Heart right ventricle (tissue), 16 donors: ENCODE results near the gene PTPRJ. TPM values are rescaled to one million over a fixed set of nuclear protein-coding genes. Genes with fewer than 3 reads are reported as not detected.

Experiments used
- ATAC-seq, 8 donors: fragments of 200-7000 bp; cut with Tn5 transposase; one replicate each; pipeline ENCODE4 v1.9.1; 2020; ENCODE audit warnings: mild to moderate bottlenecking in 8 of 8, moderate library complexity in 8 of 8, moderate number of reproducible peaks in 1 of 8
- DNase-seq, 2 donors: peaks; one replicate each; pipeline ENCODE4 v3.0.0-alpha.2; 2020
- H3K27ac ChIP-seq, 10 donors: fragments of 200-600 bp; sonication (generic) in 2 of 10; one replicate each; pipeline versions ENCODE4 v1.5.0 to v1.8.0; 2020 to 2022; ENCODE audit warnings: mild to moderate bottlenecking in 3 of 10
- H3K27me3 ChIP-seq, 7 donors: fragments of 200-600 bp; one replicate each; pipeline ENCODE4 v1.8.0; 2021 to 2022; ENCODE audit warnings: mild to moderate bottlenecking in 2 of 7
- H3K36me3 ChIP-seq, 9 donors: fragments of 200-600 bp; sonication (generic) in 1 of 9; one replicate each; pipeline versions ENCODE4 v1.5.0 to v1.8.0; 2020 to 2022; ENCODE audit warnings: mild to moderate bottlenecking in 2 of 9
- H3K4me1 ChIP-seq, 9 donors: fragments of 200-600 bp; sonication (generic) in 1 of 9; one replicate each; pipeline versions ENCODE4 v1.5.0 to v1.8.0; 2020 to 2022; ENCODE audit warnings: mild to moderate bottlenecking in 4 of 9
- H3K4me3 ChIP-seq, 10 donors: fragments of 200-600 bp; sonication (generic) in 2 of 10; one replicate each; pipeline versions ENCODE4 v1.5.0 to v1.8.0; 2020 to 2022; ENCODE audit warnings: mild to moderate bottlenecking in 7 of 10, moderate library complexity in 2 of 10
- H3K9me3 ChIP-seq, 11 donors: fragments of 200-600 bp in 10 of 11; sonication (generic) in 2 of 11; one replicate each; pipeline versions ENCODE4 v1.5.0 to v1.8.0; 2013 to 2022; ENCODE audit warnings: mild to moderate bottlenecking in 2 of 11, control low read depth in 1 of 11, moderate library complexity in 1 of 11
- WGBS, 2 donors: extraction: QIAGEN DNeasy Blood & Tissue Kit; methylation state at CpG; one replicate each; pipeline ENCODE4 v1.1.7; 2013; ENCODE audit warnings: inconsistent platforms in 1 of 2; 5-methylcytosine and 5-hydroxymethylcytosine counted together
- intact Hi-C, 10 donors: fragments of 100-400 bp; cut with DNase I; formaldehyde crosslinking; loops; one replicate each; pipeline versions ENCODE4 v1.11.1 to v1.14.2; 2022
- polyA plus RNA-seq, 2 donors: library from polyadenylated mRNA; stranded (reverse); fragments of 200-250 nt; gene quantifications; one replicate each; pipeline ENCODE4 v1.2.3, GENCODE V29; 2013
- total RNA-seq, 10 donors: library from RNA; stranded (reverse); fragmentation: NEBNext Ultra II Directional in 3 of 10; extraction: Animal tissue kit (Norgen Biotek cat#: 25700) in 3 of 10; gene quantifications; one replicate each; pipeline versions ENCODE4 v1.2.1 to v1.2.4, GENCODE V29; 2021 to 2023
- TF ChIP-seq, protein P1 (sequence below), 9 donors: fragments of 200-600 bp; sonication (generic) in 2 of 9; IDR thresholded peaks; one replicate each; pipeline versions ENCODE4 v1.5.0 to v1.8.0; 2021 to 2022; ENCODE audit warnings: antibody characterized with exemption in 9 of 9, mild to moderate bottlenecking in 5 of 9, moderate library complexity in 1 of 9
- donor health status: Arrhythmogenic right ventricular cardiomyopathy.
- donor health status: ischemic (EF 13 %, LVEDD 7.1; RV severe dilation, severe dysfunction).
- donor health status: healthy with polysubstance abuse.
- donor health status: DM: no; HTN: yes; CAD: no.
- donor health status: DM: no; HTN: no; CAD: no.
- donor health status: ischemic (EF 25% LVEDD 6.9; RV normal size, moderate dysfunction).
- donor health status: ischemic (EF 25% LVEDD 5.7; RV mildly dilated, moderate dysfunction).
- donor health status: healthy.
- donor health status: DM: yes; HTN: yes; CAD: no.
- donor health status: Ischemic cardiomyopathy.
- donor health status: ischemic (EF 35%, LVEDD 5.7; RV mildly dilated, moderate dysfunction).
- donor health status: nonischemic (EF 11% LVEDD 7.7; RV severe dilation, severe dysfunction).
- donor health status: DM: yes; HTN: yes; CAD: no.
- donor health status: PGD.
- donor health status: ischemic (EF 29% LVEDD 5.4; RV normal size, mild dysfunction).
- donor health status: nonischemic (EF 23%, LVEDD 6.1; RV moderate dilation, normal function).

The PTPRJ gene
- total and polyA plus RNA-seq, 12 donors: 0.78 to 22.9 (median 6.7) TPM

GRCh38 chr11:48106166-48106565 lies 125.8 kb downstream of the PTPRJ start:
- Histone ChIP-seq H3K4me3 (no peak overlapping the region), H3K27me3 (no peaks in the 10 kb centered on the region), H3K9me3 (no peaks in the 10 kb centered on the region), H3K36me3 (no peaks in the 10 kb centered on the region), H3K27ac (no peak overlapping the region), H3K4me1 (peaks cover 6 to 90% (median 51%) of the 10 kb centered on the region in 9 donors)
- 84 to 85% methylated on average over 6 of the region's 6 CpGs for WGBS, 2 donors
- intact Hi-C loops: loop anchor here in 8 of 10 donors (2.0 to 10.0 kb wide), 5 partner anchors 21 to 169 kb away; partner anchors contain the start of gene PTPRJ (in 3 of the 8)
- ATAC-seq (no peak), DNase-seq (no peak)
- TF ChIP-seq, protein P1, sequence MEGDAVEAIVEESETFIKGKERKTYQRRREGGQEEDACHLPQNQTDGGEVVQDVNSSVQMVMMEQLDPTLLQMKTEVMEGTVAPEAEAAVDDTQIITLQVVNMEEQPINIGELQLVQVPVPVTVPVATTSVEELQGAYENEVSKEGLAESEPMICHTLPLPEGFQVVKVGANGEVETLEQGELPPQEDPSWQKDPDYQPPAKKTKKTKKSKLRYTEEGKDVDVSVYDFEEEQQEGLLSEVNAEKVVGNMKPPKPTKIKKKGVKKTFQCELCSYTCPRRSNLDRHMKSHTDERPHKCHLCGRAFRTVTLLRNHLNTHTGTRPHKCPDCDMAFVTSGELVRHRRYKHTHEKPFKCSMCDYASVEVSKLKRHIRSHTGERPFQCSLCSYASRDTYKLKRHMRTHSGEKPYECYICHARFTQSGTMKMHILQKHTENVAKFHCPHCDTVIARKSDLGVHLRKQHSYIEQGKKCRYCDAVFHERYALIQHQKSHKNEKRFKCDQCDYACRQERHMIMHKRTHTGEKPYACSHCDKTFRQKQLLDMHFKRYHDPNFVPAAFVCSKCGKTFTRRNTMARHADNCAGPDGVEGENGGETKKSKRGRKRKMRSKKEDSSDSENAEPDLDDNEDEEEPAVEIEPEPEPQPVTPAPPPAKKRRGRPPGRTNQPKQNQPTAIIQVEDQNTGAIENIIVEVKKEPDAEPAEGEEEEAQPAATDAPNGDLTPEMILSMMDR (IDR thresholded peaks at IDR 0.05): no peak

DNA sequence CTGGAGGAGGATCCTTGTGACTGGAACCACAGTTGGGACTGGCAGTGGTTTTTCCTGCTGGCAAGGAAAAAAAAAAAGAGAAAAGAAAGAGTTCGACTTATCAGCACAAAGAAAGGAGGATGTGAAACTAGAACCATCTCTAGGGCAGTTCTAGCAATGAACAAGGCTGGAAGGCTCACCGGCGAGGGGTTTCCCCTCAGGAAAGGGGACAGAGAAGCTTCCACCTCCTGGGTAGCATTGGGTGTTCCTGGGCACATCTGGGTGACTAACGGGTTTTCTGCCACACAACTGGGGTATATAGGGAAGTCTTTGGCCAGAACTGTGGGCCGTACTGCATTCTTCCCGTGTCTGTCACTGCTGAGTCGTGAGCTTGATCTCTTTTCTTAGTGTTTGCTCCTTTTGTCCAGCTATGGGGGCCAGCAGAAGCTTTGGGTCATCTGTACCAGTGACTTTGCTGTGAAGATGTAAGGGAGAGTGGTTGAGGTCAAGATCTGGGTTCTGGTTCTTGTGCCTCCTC lies 126.9 kb downstream of the PTPRJ start:
- peak overlapping the region in 1 of 10 donors; percentile 39 for H3K27ac ChIP-seq
- H3K4me1 ChIP-seq: peaks cover 4 to 87% (median 41%) of the 10 kb centered on the region in 9 donors
- TF ChIP-seq, protein P1 (IDR thresholded peaks at IDR 0.05): no peak
- H3K4me3 ChIP-seq: no peak overlapping the region
- intact Hi-C loops: loop anchor here in 8 of 10 donors (2.0 to 10.0 kb wide), 5 partner anchors 22 to 170 kb away; partner anchors contain the start of gene PTPRJ (in 3 of the 8)
- H3K9me3 ChIP-seq: no peaks in the 10 kb centered on the region
- 85 to 88% methylated on average over 7 of the region's 7 CpGs for WGBS, 2 donors
- no peaks in the 10 kb centered on the region for H3K27me3 ChIP-seq
- ATAC-seq (no peak), DNase-seq (no peak)
- peaks cover 0 to under 1% (median 0%) of the 10 kb centered on the region in 9 donors for H3K36me3 ChIP-seq

DNA sequence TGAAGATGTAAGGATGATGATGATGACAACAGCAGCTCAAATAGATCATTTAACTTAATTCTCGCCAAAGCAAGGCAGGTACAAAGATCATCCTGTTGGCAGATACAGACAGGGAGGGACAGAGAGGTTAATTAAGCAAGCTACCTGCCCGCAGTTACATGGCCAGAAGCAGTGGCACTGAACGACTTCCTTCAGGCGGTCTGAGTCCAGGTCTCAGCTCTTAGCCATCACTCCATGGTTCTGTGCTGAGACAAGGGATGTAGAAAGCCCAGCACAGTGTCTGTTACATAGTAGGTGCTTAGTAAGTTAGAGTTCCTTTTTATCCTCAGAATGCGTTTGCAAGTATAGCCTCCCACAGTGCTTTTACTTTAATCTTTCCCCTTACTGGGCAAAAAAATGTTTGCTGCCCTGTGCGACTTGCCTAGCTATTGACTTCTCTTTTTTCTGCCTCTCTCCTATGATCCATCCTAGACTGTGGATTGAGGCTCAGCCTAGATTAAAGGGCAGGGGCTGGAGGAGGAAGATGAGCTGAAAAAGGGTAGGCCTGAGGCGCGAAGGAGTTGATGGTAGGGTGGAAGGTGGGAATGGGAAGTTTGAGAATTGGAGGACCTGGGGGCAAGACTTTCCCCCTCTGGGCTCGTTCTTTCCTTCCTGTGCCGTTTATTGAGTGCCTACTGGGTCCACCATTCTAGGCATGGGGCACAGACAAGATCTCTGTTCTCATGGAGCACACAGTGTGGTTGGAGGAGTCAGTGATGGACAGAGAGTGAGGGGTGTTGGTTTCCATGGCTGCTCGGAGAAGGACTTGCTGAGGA lies 128.1 kb downstream of the PTPRJ start:
- intact Hi-C loops: loop anchor here in 8 of 10 donors (1.0 to 10.0 kb wide), 7 partner anchors 116 to 174 kb away; partner anchors contain the start of gene PTPRJ (in 3 of the 8)
- ATAC-seq: peak in 1 of 8 donors; percentile 23

More for the DNA sequence above, 128.1 kb downstream of the PTPRJ start:
- TF ChIP-seq, protein P1 (IDR thresholded peaks at IDR 0.05): no peak
- Histone ChIP-seq H3K36me3 (peaks cover 0 to 12% (median 0%) of the 10 kb centered on the region in 9 donors), H3K4me1 (peaks cover 4 to 77% (median 29%) of the 10 kb centered on the region in 9 donors), H3K27ac (peak overlapping the region in 1 of 10 donors; percentile 67), H3K9me3 (no peaks in the 10 kb centered on the region), H3K4me3 (no peak overlapping the region), H3K27me3 (no peaks in the 10 kb centered on the region)
- no peak for DNase-seq
- WGBS, 2 donors: 87 to 88% methylated on average over 11 of the region's 11 CpGs
